ENCODE results near the gene UQCC5.
A peak's percentile ranks its signal among the peaks of the same experiment; 100 is the strongest.
"Not testable (repeated sequence)": the region's sequence is repeated elsewhere in the genome, so short reads cannot be mapped to it uniquely, and the experiment has no call there.

Gene UQCC5

GRCh38 chr3:52523386-52524257 is 12.8 kb upstream of the UQCC5 start:
- no peak for DNase-seq

DNA sequence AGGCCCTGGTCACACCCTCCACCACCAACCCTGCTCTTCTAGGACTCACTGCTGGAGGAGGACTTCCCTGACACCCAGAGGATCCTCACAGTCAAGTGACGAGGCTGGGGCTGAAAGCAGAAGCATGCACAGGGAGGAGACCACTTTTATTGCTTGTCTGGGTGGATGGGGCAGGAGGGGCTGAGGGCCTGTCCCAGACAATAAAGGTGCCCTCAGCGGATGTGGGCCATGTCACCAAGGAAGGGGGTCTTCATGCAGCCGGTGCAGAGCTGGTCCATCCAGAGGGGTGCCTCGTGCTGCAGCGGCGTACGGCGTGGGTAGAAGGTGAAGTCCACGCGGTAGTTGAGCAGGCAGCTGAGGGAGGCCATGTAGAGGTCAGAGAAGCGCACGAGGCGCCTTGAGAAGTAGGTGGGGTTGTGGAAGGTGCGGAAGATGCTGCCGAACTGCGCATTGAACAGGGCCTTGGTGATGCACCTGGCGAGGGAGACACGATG is 12.1 kb upstream of the UQCC5 start:
- no peak for DNase-seq

DNA sequence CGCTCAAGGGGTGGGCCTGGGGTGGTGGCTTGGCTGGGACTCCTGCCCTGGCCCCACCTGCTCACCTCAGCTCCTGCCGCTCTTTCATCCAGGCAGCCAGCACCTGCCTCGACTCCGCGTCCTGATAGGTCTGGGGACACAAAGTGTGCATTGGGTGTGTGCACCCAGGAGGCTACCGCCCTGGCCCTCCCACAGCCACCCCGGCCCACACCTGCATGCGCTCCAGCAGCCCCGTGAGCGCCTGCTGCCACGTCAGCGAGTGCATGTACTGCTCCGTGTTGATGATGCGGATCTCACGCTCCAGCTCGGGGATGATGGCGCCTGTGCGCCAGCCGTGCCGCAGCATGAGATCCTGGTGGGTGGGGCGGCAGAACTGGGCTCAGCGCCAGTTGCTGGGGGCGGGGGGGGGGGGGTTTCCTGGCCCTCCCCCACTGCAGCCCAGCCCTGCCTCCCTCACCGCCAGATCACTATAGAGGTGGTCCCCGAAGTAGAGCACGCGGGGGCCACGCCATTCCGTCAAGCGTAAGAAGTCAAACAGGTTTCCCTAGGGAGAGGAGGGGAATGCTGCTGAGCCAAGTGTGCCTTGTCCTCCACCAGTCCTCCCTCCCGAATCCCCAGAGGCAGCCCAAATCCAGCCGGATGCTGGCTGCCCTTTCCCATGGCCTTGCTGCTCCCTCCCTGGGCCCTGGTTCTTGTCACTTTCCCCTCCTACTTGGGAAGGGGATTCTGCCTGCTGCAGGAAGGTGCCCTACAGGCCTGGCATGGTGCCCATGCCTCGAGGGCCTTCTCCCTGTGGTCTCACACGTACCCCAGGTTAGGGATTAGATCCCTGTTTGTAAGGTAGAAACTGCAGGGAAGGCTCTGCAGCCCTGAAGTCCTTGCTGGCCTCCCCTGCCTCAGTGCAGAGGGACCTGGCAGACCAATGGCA is 11.4 kb upstream of the UQCC5 start:
- DNase-seq, result no peak

GRCh38 chr3:52525680-52526561 is 10.5 kb upstream of the UQCC5 start:
- DNase-seq, result no peak

GRCh38 chr3:52526671-52527038 is 9.8 kb upstream of the UQCC5 start:
- not testable (repeated sequence) for DNase-seq

GRCh38 chr3:52527039-52527731 is 9.2 kb upstream of the UQCC5 start:
- no peak for DNase-seq

- no peak for DNase-seq
These were observed 8.4 kb upstream of the UQCC5 start for GRCh38 chr3:52527732-52528585.

GRCh38 chr3:52528586-52529375 is 7.6 kb upstream of the UQCC5 start:
- no peak for DNase-seq

GRCh38 chr3:52529376-52530333 is 6.8 kb upstream of the UQCC5 start:
- no peak for DNase-seq

GRCh38 chr3:52530918-52531826 is 5.2 kb upstream of the UQCC5 start:
- DNase-seq, result no peak

DNA sequence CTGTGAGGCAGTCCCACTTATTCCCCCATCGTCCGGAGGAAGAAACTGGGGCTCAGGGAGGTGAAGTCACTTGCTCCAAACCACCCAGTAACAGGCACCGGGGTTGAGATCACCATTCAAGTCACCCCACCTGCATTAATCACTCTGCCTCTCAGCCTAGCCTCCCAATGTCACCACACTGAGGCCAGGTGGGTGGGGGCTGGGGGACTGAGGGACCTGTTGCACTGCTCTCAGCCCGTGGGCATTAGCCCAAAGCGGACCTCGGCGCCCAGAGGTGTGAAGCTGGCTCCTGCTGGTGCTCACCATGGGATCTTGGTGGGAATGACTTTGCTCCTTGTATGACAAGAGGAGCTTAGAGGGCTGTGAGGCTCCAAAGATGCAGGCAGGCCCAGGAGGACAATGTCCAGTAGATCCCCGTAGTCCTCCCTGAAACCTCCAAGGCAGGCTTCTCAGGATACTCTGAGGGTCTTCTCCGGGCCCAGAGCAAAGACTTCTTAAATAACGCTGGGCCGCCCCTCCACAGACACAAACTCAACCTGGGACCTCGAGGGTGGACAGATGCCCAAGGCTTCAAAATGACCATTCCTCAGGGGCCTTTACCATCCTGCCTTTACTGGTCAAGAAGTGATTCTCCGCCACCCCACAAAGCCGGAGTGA is 4.4 kb upstream of the UQCC5 start:
- DNase-seq, result no peak

DNA sequence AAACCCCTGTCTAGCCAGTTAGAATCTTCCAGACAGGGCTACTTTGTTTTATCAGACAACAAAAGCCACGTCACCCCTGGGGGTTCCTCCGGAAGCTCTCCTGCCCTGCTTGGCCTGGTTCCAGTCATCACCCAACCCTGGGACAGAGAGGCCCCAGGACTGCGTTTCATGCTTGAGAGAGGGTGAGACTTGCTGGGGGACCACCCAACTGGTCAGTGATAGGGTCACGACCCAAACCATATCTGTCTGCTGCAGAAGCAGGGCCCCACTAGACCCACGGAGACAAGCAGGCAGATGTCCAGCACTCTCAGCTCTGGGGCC is 3.9 kb upstream of the UQCC5 start:
- DNase-seq, result peak; percentile 12

DNA sequence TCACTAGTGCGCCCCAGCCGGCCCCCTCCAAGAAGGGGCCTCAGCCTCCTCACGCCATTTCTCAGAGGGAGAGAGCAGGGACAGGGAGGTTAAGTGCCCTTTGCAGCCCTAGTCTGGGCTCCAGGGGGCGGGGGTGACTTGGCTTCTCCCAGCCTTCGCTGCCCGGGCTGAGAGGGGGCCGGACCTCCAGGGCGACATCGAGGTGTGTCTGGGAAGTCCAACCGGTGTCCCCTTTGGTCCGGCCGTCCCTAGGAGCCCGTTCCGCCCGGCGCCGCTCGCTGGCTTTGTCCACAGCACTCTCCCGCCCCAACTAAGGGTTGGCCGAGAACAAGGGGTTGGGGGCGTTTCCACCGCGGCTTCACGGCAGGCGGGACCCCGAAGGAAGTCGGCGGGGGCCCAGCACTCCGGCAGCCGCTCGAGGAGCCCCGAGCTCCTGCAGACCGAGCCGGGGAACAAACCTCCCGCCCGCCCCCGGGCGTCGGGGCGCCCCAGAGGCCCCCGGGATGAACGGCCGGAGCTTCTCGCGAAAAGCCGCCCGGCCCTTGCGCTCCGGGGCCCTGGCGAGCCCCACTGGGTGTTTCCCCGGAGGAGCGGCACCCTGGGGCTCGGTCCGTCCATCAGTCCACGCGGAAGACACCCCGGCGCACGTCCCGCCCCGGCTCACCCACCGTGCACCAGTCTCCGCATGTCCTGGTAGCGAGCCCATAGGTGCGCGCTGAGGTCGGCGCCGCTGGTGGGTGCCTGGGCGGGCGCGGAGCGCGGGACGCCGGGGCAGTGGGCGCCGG is 3.4 kb upstream of the UQCC5 start:
- peak; percentile 7 for DNase-seq

DNA sequence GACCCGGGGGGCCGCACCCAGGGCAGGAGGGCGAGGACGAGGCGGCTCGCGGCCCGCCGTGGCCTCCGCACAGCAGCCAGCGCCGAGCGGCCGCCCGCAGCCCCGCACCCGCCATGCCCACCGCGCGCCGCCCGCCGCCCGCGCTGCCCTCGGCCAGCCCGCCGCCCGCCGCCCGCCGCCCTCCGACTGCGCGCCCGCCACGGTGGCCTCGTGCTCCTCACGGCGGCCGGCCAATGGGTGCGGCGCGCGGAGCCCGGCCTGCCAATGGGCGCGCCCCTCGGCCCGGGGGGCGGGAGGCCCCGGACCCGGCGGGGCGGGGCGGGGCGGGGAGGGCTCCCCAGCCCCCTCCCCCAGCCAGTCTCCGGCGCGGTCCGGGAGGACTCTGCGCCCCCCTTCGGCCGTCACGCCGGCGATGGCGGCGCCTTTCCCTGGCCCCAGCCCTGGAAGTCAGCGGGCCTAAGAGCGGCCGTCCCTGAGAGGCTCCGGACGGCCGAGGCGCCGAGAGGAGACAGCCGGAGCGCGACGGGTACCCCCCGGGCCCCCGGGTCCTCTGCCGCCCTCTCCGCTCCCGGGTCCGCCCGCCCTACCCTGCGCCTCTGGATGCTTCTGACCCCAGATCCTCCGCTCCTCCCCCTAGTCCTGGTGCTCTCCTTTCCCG is 2.7 kb upstream of the UQCC5 start, which contains the start of gene NT5DC2:
Gene NT5DC2, minus strand, starts transcription at position 235 of the 658 bp plus-strand sequence. Its CDS starts 120 bp downstream, at position 115.
- DNase-seq, result peak; percentile 58

DNA sequence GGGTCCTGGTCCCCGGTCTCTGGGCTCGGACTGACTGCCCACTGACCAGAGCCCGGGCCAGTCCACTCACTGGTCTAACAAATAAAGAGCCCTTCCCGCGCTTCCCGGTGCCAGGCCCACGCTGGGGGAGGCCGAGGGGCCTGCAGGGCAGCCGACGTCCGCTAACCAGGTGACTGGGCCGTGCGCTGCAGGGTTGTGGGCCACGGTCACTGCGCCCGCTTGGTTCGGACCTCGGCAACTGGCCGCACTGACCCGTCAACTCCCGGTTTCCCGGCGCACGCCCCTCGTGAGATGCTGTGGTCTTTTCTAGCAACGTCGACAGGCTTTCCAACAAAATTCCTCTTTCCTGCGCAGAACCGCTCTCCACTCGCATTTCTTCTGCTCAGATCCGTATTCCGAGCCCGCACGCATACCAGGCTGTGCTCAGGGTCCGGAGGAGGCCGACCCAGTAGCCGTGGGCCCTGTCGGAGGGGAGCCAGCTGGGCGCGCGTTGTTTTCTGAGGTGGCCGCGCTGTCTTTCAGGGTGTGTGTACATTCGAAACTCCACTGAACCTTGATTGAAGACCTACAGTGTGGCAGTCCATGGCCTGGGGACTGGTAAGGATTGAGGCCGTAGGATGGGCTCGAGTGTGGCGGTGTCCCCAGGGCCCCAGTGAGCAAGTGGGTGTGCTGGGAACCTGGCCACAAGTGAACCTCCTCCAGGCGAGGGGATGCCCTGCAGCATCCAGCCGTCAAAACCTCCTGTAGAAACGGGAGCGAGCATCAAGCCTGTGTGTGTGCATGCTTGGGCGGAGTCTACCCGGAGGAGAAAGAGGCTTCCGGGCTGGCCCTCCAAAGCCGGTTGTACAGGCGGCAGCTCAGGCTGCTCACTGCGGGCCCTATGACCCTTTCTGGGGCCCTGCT is 1.9 kb upstream of the UQCC5 start:
- DNase-seq, result no peak
